ENCODE data around the gene LIPC.

The LIPC gene

DNA sequence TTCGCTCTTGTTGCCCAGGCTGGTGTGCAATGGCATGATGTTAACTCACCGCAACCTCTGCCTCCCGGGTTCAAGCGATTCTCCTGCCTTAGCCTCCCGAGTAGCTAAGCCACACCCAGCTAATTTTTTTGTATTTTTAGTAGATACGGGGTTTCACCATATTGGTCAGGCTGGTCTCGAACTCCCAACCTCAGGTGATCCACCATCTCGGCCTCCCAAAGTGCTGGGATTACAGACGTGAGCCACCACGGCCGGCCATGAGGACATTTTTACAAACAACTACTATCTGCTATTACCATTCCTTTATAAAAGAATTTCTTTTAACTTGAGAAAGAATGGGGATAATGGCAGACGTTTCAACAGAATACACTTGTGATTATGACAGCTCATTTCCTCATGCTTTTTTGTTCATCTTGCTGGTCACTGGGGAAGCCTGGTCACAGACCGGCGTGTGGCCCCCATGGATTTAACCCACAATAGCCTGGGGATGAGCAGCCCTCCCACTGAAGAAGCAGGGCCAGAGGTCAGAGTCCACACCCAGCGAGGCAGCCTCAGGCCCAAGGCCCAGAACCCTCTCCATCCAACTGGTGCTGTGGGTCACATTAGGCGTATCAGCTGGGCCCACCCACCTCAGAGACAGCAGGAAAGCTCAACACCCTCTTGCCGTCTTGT, 112.0 kb downstream of the LIPC start:
- DNase-seq, result no peak

DNA sequence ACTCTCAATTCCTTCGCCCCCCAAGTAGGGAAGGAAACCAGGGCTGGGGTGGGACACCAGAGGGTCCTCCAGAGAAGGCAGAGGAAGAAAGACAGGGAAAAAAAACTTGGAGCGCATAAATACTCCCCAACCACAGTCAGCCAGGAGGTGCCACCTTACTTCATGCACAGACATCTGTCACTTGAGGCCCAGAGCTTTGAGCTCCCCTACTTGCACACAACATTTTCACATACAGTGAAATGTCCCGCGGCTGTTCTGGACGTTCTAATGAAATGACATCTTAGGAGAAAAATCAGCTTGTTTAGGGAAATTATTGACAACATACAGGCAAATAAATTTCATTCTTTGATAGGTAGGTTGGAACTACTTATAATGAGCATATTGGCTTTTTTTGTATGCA, 113.0 kb downstream of the LIPC start:
- DNase-seq, result no peak

DNA sequence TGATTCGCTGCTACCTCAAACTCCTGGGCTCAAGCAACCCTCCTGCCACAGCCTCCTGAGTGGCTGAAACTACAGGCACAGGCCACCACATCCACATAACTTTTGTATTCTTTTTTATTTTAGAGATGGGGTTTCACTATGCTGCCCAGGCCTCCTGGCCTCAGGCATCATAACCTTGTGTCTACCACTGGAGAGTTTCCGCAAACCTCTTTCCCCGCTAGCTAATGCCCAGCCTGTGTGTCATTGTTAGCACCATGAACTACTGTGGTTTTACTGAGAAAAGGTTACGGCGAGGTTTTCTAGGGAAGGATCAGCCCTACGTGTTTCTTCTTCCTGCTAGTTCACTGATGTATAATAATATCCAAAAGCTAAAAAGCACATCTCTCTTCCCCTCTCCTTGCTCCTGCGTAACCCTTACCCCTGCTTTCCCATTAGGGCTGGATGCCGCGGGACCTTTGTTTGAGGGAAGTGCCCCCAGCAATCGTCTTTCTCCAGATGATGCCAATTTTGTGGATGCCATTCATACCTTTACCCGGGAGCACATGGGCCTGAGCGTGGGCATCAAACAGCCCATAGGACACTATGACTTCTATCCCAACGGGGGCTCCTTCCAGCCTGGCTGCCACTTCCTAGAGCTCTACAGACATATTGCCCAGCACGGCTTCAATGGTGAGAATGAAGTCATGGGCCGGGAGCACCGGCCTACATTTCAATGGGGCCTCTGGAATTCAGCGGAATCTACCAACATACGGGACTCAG, 113.7 kb downstream of the LIPC start:
- peak in 1 of 2 experiments; percentile 2 for DNase-seq

DNA sequence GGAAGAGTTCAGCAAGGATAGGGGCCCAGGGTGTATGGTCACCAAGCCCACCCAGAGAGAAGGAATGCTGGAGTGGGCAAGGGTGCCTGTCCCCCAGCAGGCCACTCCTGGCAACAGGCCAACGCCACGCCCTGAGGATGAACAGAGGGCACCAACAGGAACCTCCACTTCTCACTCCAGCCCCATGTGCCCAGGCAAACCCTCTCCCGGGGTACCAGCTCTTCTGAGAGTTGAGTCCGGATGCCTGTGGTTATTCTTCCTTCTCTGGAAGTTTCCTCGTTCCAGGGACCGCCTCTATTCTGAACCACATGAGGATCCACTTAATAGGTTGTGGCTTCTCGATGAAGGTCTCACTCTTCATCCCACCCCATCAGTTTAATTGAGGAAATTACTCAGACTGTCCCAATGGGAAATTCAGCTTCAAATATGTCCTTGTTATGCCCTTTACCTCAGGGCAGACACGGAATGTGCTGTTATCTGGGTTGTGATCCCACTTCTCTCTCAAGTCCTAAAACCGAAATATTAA, 114.3 kb downstream of the LIPC start:
- no peak for DNase-seq

DNA sequence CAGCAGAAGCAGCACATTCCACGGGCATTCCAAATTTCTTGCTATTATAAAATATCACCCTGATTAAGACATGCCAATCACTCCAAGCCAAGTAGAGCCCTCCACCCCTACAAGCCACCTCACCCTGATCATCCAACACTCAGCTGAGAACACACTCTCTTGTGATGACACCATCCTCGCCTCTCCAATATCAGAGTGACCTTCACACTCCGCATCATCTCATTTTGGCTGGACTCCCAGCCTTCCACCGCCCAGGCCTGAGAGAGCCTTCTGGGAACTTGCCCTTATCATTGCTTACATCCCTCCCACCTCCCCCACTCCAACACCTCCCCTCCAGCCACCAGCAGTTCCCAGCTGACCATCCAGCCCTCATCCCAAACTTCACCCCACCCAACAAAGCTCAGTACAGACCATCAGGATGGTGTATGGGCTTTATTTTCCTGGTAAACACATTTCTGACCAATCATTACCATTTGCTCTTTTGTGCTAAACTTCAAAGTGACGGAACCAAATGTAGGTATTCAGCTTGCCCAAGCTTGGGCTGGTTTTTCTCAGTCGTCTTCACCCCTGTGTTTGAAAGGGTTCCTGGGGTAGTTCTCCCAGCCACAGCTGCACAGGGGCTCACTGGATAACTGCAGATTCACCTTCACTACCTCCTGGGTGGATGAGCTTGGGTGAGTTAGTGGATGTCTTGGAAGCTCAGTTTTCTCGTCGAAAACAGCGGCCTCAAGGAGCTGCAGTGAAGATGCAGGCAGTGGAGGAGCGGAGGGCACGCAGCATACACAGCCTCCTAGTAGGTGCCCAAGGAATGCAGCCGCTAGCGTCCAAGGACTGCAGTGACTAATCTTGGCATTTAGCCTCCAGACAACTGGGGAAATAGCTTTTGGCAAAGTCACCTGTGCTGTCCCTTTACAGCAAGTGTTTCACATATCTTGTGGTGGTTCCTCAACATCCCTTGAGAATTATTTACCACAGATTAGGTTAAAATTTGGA, 115.1 kb downstream of the LIPC start:
- DNase-seq, result no peak

DNA sequence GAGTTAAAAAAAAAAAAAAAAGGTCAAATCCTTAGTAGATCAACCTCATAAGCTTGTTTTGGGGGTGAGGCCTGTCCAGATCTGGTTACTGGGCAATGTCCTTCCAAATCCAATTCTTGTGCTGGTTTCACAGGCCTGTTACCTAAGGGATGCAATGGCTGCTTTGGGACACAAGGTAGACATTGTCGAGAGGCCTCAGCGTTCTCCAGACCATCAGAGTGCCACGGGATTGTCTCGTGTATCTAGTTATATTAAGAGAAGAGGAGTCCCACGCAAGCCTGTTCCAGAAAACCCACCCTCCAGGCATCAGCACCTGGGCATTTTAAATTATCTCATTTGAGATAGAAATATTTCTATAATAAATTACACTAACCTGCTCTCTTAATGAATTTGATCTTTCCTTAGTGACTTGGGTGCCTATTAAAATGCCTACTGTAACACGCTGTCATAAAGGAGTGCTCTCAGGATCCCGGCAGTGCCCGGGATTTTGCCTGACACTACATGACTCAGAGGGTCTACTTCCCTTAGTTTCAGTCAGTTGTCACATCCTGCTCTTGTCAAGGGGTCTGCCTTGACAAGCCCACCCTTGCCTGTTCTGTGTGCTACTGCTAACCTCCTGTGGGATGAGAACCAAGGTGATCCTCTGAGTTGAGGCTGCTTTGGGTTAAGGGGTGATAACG, 116.0 kb downstream of the LIPC start:
- DNase-seq, result no peak

DNA sequence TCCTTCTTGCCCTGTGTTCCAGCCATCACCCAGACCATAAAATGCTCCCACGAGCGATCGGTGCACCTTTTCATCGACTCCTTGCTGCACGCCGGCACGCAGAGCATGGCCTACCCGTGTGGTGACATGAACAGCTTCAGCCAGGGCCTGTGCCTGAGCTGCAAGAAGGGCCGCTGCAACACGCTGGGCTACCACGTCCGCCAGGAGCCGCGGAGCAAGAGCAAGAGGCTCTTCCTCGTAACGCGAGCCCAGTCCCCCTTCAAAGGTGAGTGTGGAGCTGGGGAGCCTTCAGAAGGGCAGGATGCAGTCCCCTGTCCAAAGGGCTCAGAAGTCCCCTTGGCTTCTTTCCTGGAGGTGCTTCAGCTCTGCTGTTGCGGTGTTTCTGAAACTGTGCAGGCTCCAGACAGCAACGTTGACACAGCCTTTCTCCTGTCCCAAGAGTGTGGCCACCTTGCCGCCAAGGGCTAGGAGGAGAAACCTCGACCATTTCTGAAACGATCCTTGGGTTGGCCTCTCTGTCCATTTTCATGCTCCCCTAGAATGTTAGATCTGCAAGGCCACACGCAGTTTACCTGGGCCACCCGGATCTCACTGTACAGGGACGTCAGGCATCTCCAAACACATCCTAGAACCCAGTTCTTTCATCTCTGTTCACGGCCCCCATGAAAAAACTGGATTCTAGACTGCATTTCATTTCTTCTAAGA, 116.7 kb downstream of the LIPC start:
- no peak for DNase-seq

DNA sequence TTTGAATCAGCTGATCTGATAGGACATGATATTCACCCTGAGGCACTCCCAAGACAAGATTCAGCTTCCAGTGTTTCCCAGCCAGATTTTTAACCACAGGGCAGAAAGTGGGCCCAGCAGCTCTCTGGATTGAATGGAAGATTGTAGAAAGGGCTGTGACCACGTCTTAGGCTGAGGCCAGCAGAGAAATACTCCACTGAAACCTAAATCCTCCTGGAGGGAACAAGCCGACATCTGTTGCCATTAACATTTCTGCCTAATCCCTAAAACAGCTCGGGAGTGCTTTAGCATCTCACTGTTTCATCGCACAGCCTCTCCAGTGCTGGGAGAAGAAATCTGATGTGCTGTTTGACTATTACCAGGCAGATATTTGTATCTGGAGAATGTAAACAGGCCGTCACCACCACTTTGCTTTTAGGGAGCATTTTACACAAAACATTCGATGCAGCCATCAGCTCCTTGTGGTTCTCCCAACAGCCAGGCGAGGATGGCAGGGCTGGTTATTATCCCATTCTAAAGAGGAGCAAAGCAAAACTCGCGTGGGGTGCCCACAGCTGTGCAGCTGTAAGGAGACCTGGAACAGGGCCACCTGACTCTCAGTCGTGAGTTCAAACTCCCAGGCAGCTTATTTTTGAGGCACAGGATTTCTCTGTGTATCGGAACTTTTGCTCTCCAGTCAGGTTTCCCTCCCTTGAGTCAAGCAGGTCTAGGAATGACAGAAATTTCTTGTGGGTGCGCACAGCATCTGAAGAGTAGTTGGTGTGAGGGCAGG, 117.4 kb downstream of the LIPC start:
- no peak for DNase-seq

DNA sequence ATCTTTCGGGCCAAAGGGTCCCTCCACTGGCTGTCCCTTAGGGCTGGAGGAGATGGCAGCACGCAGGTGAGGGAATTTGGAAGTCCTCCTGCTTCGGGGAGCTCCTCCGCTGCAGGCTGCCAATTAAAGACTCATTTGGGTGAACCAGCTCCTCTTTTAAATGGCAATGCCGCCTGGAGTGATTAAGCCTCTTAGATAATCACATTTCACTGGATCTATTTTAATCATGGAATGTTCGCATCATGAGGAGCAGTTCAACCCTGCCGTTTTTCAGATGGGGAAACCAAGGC, 117.9 kb downstream of the LIPC start:
- DNase-seq, result no peak

DNA sequence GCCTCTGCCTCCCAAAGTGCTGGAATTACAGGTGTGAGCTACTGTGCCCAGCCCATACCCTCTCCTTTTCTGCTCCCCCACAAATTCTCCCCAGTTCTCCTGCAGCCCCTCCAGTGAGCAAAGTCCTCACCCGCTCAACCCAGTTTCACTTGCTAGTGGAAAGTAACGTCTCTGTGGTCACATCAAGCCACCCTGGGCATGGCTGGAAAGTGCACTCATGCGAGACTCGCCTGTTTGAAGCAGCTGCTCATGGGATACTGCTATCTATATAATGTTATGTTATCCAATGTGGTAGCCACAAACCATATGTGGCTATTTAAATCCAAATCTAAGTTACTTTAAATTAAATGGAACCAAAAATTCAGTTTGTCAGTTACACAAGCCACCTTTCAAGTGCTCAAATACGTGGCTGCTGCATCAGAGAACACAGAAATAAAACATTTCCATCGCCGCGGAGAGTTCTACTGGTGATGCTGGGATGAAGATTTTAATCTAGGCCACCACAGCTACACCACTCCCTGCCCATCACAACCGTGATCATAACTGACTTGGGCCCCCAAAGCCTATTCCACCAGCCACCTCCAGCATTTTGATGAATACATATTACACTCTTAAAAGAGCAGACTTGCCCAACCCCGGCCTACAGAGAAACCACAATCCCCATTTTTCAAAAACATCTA, 119.4 kb downstream of the LIPC start:
- DNase-seq, result no peak

DNA sequence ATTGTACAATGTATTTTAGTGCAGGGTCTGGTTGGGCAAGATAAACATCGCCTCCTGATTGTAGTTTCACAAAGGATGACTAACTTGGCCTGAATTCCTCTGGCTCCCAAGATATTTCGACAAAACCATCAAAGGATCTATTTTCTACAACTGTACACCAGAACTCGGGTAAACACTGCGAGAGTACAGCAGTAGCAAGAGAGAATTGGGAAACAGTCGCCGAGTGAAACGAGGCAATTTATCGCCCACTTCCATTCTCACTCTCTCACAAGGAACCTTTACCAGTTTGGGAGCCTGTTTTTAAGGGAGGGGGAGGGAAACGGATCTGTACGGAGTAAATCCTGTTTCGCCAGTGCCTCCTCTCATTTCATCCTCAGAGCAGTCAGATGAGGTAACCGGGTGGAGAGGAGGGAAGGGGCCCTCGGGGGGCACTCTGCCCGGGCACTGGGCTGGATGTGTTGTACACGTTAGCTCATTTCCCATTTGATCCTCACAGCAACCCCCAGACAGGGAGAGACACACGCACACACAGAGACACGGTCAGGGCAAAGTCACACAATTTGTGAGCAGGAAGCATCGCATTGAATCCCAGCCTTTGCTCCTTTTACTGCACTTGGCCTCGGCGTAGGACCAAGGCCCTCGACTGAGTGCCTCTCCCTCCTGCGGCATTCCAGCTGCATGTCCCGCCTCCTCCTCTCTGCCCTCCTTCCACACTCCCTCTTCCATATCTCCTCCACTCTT, 120.1 kb downstream of the LIPC start:
- DNase-seq, result no peak

DNA sequence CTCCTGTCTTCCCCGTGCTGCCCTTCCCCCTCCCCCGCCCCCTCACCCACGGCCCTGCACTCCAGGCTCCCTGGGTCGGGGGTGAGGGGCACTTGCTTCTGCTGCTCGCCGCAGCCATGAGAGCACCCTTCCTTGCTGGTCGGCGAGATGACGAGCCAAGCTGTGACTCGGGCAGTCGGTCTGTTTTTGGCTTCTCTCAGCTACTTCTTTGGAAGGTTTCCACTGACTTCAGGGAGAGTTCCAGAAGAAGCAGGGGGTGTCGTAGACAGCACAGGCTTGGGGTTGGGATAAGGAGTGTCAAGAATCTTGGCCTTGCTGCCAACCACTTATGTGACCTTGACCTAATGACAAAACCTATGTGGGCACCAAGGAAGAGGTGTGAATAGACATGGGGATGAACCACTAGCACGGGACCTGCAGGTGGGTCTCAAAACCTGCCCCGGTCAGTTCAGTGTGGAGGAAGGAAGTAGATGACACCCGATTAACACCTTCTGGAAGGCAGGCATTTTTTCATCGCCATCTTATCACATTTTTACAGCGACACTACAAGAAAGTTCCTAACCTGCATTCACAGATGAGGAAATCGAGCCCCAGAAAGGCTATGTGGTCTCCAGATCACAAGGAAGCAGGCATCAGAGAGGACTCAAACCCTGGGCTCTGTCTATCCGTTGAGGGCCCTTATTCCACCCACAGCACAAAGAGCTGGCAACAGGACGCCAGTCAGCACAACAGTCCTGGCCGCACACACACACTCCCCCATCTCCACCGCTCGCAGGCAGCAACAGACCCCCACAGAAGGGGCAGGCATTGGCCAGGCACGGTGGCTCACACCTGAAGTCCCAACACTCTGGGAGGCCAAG, 120.9 kb downstream of the LIPC start:
- DNase-seq, result no peak

DNA sequence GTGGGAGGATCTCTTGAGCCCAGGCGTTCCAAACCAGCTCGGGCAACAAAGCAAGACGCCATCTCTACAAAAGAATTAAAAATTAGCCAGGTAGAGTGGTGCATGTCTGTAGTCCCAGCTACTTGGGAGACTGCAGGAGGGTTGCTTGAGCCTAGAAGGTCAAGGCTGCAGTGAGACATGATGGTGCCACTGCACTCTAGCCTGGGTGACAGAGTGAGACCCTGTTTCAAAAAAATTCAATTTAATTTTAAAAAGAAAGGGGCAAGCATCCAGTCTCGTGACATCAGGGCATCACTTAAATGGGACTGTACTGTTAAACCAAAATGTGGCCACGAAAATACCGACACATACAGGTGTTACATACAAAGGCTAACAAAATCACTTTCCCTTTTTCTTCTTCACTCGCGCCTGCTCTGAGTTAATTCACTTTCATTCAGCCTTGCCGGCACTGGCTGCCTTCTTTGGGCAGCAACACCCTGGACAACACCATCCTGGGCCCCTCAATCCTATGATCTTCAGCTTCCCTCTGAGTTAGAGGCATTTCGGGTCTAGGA, 121.7 kb downstream of the LIPC start:
- DNase-seq, result no peak

DNA sequence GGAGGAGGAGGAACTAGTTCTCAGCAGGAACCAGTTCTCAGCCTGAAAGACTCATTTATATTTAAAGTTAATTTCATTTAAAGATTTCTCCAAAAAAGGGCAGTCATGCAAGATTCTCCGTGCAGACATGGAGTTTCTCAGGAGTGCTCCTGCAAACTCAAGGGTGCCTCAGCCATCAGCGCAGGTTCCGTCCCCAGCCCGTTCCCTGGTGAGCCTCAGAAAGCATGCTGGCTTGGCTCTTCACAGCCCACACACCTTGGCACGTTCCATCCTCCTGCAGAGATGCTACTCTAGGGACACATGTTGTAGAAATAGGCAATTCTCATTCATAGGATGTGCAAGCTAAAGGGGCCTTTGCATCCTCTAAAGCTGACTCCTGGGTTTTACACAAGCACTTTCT, 123.0 kb downstream of the LIPC start:
- no peak for DNase-seq

DNA sequence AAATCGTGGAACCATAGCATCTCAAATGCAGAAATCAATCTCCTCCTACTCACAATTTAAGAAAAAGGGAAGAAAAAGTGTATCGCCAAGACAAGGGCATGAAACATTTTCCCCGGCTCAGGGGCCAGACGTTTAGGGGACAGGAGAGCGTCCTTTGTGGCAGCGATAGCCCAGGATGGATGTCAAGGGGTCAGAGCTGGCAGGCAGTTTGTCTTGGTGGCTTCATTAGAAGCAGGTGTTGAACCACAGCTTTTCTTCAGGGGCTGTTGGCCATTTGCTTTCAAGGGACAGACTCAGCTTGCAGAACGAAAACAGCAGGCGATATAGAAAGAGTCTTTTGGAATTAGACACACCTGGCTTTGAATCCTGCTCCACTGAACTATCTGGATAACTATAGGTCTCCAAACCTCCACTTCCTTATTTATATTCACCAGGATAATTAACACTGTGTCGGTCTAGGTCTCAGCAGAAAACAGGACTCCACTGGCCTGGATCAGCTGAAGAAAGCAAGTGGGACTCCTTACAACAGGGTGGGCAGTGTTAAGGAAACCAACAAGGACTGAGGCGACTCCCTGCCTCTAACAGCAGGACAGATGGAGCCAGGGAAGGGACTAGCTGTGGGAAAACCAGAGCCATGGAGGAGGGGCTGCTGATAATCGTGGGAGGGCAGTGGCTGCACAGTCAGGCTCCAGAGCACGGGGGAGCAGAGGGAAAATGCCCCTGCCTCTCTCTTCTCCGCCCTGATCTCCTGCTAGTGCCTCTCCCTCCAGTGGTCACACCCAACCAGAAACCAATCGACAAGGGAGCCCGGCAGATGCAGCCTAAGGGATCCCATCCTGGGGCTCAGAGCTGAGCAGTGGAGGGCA, 123.6 kb downstream of the LIPC start:
- no peak for DNase-seq

DNA sequence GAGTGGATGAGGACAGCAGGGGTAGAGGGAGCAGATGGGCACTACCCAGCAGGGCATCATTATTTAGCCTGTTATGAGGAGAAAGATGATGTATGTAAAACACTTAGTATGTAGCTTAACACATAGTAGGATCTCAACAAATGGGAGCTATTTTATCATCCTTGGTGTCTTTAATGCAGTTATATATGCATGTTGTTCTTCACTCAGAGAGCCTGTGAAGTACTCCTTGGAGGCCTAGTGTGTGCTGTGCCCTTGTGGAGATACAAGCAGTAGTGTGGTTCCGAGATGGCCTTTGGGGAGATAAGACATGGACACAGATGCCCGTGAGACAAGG, 124.2 kb downstream of the LIPC start:
- DNase-seq, result no peak

DNA sequence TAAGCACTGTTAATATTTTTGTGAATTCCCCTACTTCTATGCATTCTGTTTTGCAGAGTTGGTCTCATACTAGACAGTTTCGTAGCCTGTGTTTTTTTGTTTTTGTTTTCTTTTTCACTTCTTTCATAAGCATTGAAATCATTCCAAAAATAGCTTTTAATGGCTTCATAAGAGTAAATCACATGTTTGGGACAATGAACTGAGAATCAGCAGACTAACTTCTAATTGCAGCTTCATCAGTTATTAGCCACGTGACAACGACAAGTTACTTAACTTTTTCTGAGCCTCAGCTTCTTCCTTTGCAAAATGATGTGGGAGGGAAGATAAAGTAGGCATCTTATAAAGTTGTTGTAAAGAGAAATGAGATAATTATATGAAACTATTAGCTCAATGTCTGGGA, 124.8 kb downstream of the LIPC start:
- no peak for DNase-seq

DNA sequence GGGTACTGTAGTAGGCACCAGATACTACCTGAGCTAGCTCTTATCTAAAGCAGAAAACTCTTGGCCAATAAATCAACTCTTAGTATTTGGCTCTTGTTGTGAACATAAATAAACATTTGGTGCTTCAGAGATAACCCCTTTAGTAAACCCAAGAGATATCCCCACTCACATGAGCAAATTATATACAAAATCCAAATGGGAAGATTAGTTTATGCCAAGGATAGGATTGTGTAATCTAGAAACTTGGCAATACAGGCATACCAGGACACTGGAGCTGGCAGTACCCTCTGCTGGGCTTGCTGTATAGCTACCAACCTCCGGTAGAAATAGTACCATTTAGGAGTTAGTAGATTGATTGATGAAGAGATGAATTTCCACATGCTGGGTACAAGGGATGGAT, 127.0 kb downstream of the LIPC start:
- DNase-seq, result no peak
